OCI-LY1 (cell line): Measurements from ENCODE around the gene TAF6L.
"Not testable (repeated sequence)": the region's sequence is repeated elsewhere in the genome, so short reads cannot be mapped to it uniquely, and the experiment has no call there.

Experiments used
- H2AFZ ChIP-seq: fragments of 200-600 bp; sonication (generic), shearing (Covaris generic); 2 replicates; pipeline ENCODE4 v1.6.0; 2014; ENCODE audit warnings: antibody characterized with exemption, mild to moderate bottlenecking, low read length
- H3F3A ChIP-seq: fragments of 200-600 bp; sonication (generic), shearing (Covaris generic); 2 replicates; pipeline ENCODE4 v1.6.0; 2014; ENCODE audit warnings: mild to moderate bottlenecking, antibody characterized with exemption, low read length, moderate library complexity; ENCODE audit not compliant: insufficient read depth
- H3K27ac ChIP-seq: fragments of 200-600 bp; sonication (generic); 2 replicates; pipeline ENCODE4 v1.5.1; 2014; ENCODE audit warnings: low read length, mixed run types, mild to moderate bottlenecking, low read depth; ENCODE audit not compliant: poor library complexity, severe bottlenecking
- H3K27me3 ChIP-seq: fragments of 200-600 bp; sonication (generic); 2 replicates; pipeline ENCODE4 v1.6.0; 2014; ENCODE audit warnings: antibody characterized with exemption, mild to moderate bottlenecking, low read length, moderate library complexity; ENCODE audit not compliant: insufficient read depth
- H3K36me3 ChIP-seq: fragments of 200-600 bp; sonication (generic); 2 replicates; pipeline ENCODE4 v1.6.1; 2014; ENCODE audit warnings: mild to moderate bottlenecking, antibody characterized with exemption, low read length, moderate library complexity, mixed read lengths; ENCODE audit not compliant: insufficient read depth
- H3K4me1 ChIP-seq: fragments of 200-600 bp; sonication (generic); 2 replicates; pipeline ENCODE4 v1.5.1; 2014; ENCODE audit warnings: mild to moderate bottlenecking, low read length, moderate library complexity; ENCODE audit not compliant: insufficient read depth, severe bottlenecking
- H3K4me2 ChIP-seq: fragments of 200-600 bp; sonication (generic), shearing (Covaris generic); 2 replicates; pipeline ENCODE4 v1.6.1; 2014; ENCODE audit warnings: low read length
- H3K4me3 ChIP-seq: fragments of 200-600 bp; sonication (generic); 2 replicates; pipeline ENCODE4 v1.5.1; 2014; ENCODE audit warnings: low read length, low read depth, mild to moderate bottlenecking, mixed read lengths; ENCODE audit not compliant: poor library complexity, severe bottlenecking
- H3K79me2 ChIP-seq: fragments of 200-600 bp; shearing (Covaris generic); 2 replicates; pipeline ENCODE4 v1.6.1; 2016; ENCODE audit warnings: mixed run types, low read length, mixed read lengths; ENCODE audit not compliant: insufficient read depth
- H3K9ac ChIP-seq: fragments of 200-600 bp; sonication (generic), shearing (Covaris generic); 2 replicates; pipeline ENCODE4 v1.6.1; 2014; ENCODE audit warnings: mild to moderate bottlenecking, low read length, mixed read lengths
- H3K9me2 ChIP-seq: fragments of 200-600 bp; sonication (generic), shearing (Covaris generic); 2 replicates; pipeline ENCODE4 v1.6.1; 2014; ENCODE audit warnings: low read depth, mild to moderate bottlenecking, low read length, mixed read lengths
- H3K9me3 ChIP-seq: fragments of 200-600 bp; shearing (Covaris generic); 2 replicates; pipeline ENCODE4 v1.6.1; 2014; ENCODE audit warnings: low read length, mixed read lengths
- H4K20me1 ChIP-seq: fragments of 200-600 bp; sonication (generic), shearing (Covaris generic); 2 replicates; pipeline ENCODE4 v1.6.0; 2016; ENCODE audit warnings: mild to moderate bottlenecking, low read length; ENCODE audit not compliant: insufficient read depth
- CTCF ChIP-seq: fragments of 200-600 bp; sonication (generic), shearing (Covaris generic); IDR thresholded peaks from 2 replicates; pipeline ENCODE4 v1.5.1; 2017; ENCODE audit warnings: mild to moderate bottlenecking, antibody characterized with exemption, low read length, moderate library complexity, mixed read lengths
- EZH2 ChIP-seq: fragments of 200-600 bp; sonication (generic), shearing (Covaris generic); IDR thresholded peaks from 2 replicates; pipeline ENCODE4 v1.8.0; 2017; ENCODE audit warnings: borderline replicate concordance, mixed run types, mild to moderate bottlenecking, antibody characterized with exemption, low read length, moderate library complexity, mixed read lengths

Gene TAF6L

GRCh38 chr11:62816557-62816956 is 45.4 kb downstream of the TAF6L start:
- Histone ChIP-seq H3K9me3 (no peaks in the 10 kb centered on the region), H4K20me1 (no peaks in the 10 kb centered on the region), H3K4me2 (no peak overlapping the region), H2AFZ (no peak overlapping the region), H3K4me1 (no peaks in the 10 kb centered on the region), H3K79me2 (no peaks in the 10 kb centered on the region), H3K27ac (no peak overlapping the region), H3K9ac (no peak overlapping the region), H3F3A (no peaks in the 10 kb centered on the region), H3K4me3 (no peak overlapping the region), H3K27me3 (no peaks in the 10 kb centered on the region), H3K36me3 (peaks cover 50% of the 10 kb centered on the region), H3K9me2 (no peaks in the 10 kb centered on the region)
- TF ChIP-seq CTCF: no peak
- TF ChIP-seq EZH2: no peak

- no peak overlapping the region for H2AFZ ChIP-seq
- no peak overlapping the region for H3K4me2 ChIP-seq
- no peaks in the 10 kb centered on the region for H3K4me1 ChIP-seq
- H3K9me3 ChIP-seq: no peaks in the 10 kb centered on the region
- no peaks in the 10 kb centered on the region for H3F3A ChIP-seq
- no peaks in the 10 kb centered on the region for H3K27me3 ChIP-seq
- no peak overlapping the region for H3K9ac ChIP-seq
- H4K20me1 ChIP-seq: no peaks in the 10 kb centered on the region
- H3K9me2 ChIP-seq: no peaks in the 10 kb centered on the region
- H3K79me2 ChIP-seq: no peaks in the 10 kb centered on the region
- H3K36me3 ChIP-seq: peaks cover 52% of the 10 kb centered on the region
- TF ChIP-seq EZH2 (no peak), CTCF (no peak)
- no peak overlapping the region for H3K4me3 ChIP-seq
- no peak overlapping the region for H3K27ac ChIP-seq
These were observed 45.9 kb downstream of the TAF6L start for GRCh38 chr11:62817129-62817528.

- H3K9ac ChIP-seq: no peak overlapping the region
- H3K4me3 ChIP-seq: no peak overlapping the region
- H3K27ac ChIP-seq: no peak overlapping the region
- no peak overlapping the region for H3K4me2 ChIP-seq
- no peaks in the 10 kb centered on the region for H3K27me3 ChIP-seq
- H2AFZ ChIP-seq: no peak overlapping the region
- H3F3A ChIP-seq: no peaks in the 10 kb centered on the region
- TF ChIP-seq EZH2 (no peak), CTCF (no peak)
- H3K4me1 ChIP-seq: no peaks in the 10 kb centered on the region
- no peaks in the 10 kb centered on the region for H3K79me2 ChIP-seq
- H3K9me2 ChIP-seq: no peaks in the 10 kb centered on the region
- peaks cover 80% of the 10 kb centered on the region for H3K36me3 ChIP-seq
- H4K20me1 ChIP-seq: no peaks in the 10 kb centered on the region
- H3K9me3 ChIP-seq: no peaks in the 10 kb centered on the region
These were observed 52.5 kb downstream of the TAF6L start for GRCh38 chr11:62823677-62824076.

GRCh38 chr11:62828130-62828529 is 56.9 kb downstream of the TAF6L start:
- H3K79me2 ChIP-seq: peaks cover 13% of the 10 kb centered on the region
- peaks cover 18% of the 10 kb centered on the region for H3K4me1 ChIP-seq
- not testable (repeated sequence) for H3K4me2 ChIP-seq, H3K9ac ChIP-seq, H3K9me3 ChIP-seq, H4K20me1 ChIP-seq, H3K27me3 ChIP-seq, H2AFZ ChIP-seq, H3K27ac ChIP-seq, H3F3A ChIP-seq, H3K9me2 ChIP-seq, H3K4me3 ChIP-seq
- peaks cover 43% of the 10 kb centered on the region for H3K36me3 ChIP-seq
